GM19043 (cell line): ENCODE results near the gene TEX19.
"Not testable (repeated sequence)": the region's sequence is repeated elsewhere in the genome, so short reads cannot be mapped to it uniquely, and the experiment has no call there.

Experiments used
- ATAC-seq: cut with Tn5 transposase; IDR thresholded peaks from one replicate; pipeline ENCODE4 v1.9.1; 2021; ENCODE audit warnings: low read depth; ENCODE audit not compliant: unreplicated experiment

TEX19 gene

GRCh38 chr17:82373731-82374625, 14.9 kb downstream of the TEX19 start:
- ATAC-seq: no peak

GRCh38 chr17:82374626-82375331, 15.7 kb downstream of the TEX19 start:
- ATAC-seq: no peak

- no peak for ATAC-seq
These were observed 16.5 kb downstream of the TEX19 start for GRCh38 chr17:82375359-82376041.

GRCh38 chr17:82376042-82376730, 17.1 kb downstream of the TEX19 start:
- ATAC-seq: no peak

- ATAC-seq: not testable (repeated sequence)
These were observed 18.2 kb downstream of the TEX19 start for GRCh38 chr17:82377294-82377693.

- ATAC-seq: no peak
These were observed 19.1 kb downstream of the TEX19 start for GRCh38 chr17:82377924-82378740.

- no peak for ATAC-seq
These were observed 19.6 kb downstream of the TEX19 start for GRCh38 chr17:82378741-82379021.

- ATAC-seq: no peak
These were observed 22.0 kb downstream of the TEX19 start for GRCh38 chr17:82380860-82381702.

GRCh38 chr17:82381703-82382009, 22.6 kb downstream of the TEX19 start:
- not testable (repeated sequence) for ATAC-seq

GRCh38 chr17:82382220-82382932, 23.3 kb downstream of the TEX19 start:
- not testable (repeated sequence) for ATAC-seq

- no peak for ATAC-seq
These were observed 23.8 kb downstream of the TEX19 start for GRCh38 chr17:82382933-82383255.

- no peak for ATAC-seq
These were observed 24.4 kb downstream of the TEX19 start for GRCh38 chr17:82383411-82383810.

- ATAC-seq: no peak
These were observed 25.1 kb downstream of the TEX19 start for GRCh38 chr17:82384051-82384729.

GRCh38 chr17:82384730-82385481, 25.9 kb downstream of the TEX19 start:
- ATAC-seq: no peak

- ATAC-seq: no peak
These were observed 26.7 kb downstream of the TEX19 start for GRCh38 chr17:82385559-82386254.

- no peak for ATAC-seq
These were observed 27.3 kb downstream of the TEX19 start for GRCh38 chr17:82386255-82386831.
